A673 (cell line): ENCODE data around the gene WDR43. TPM values are rescaled to one million over a fixed set of nuclear protein-coding genes. Genes with fewer than 3 reads are reported as not detected.
"Not testable (repeated sequence)": the region's sequence is repeated elsewhere in the genome, so short reads cannot be mapped to it uniquely, and the experiment has no call there.

Experiments used
- BruUV-seq: library from RNA; stranded (reverse); fragments of 400-500 nt; replicated peaks from 2 replicates; lab custom pipeline; 2021; lab: Mats Ljungman, UMichigan
- CTCF ChIA-PET: fragments of 300-600 bp; sonication (Branson Sonifier 250); formaldehyde crosslinking; loops from one replicate; lab custom pipeline; 2022; ENCODE audit warnings: antibody characterized with exemption; lab: Charles Lee
- POLR2A ChIA-PET: fragments of 300-600 bp; sonication (Branson Sonifier 250); formaldehyde crosslinking; loops from one replicate; lab custom pipeline; 2022; ENCODE audit warnings: antibody characterized with exemption; ENCODE audit not compliant: low non-redundant PET; lab: Charles Lee
- DNase-seq: peaks from one replicate; pipeline ENCODE4 v3.0.0-alpha.2; 2015; ENCODE audit warnings: low spot score
- H3K27ac ChIP-seq: fragments of 200-600 bp; sonication (generic); 2 replicates; pipeline ENCODE4 v1.5.1; 2016; ENCODE audit warnings: mixed run types, low read depth, mild to moderate bottlenecking, mixed read lengths, antibody characterized with exemption, low read length; ENCODE audit not compliant: poor library complexity, severe bottlenecking
- H3K27me3 ChIP-seq: fragments of 200-600 bp; sonication (generic); replicated peaks from 2 replicates; pipeline ENCODE4 v1.6.1; 2017; ENCODE audit warnings: mixed run types, low read depth, mild to moderate bottlenecking, mixed read lengths, antibody characterized with exemption, low read length; ENCODE audit not compliant: insufficient read depth, poor library complexity
- H3K36me3 ChIP-seq: fragments of 200-600 bp; sonication (generic); 2 replicates; pipeline ENCODE4 v1.6.1; 2016; ENCODE audit warnings: mixed run types, mild to moderate bottlenecking, mixed read lengths, antibody characterized with exemption, low read length; ENCODE audit not compliant: insufficient read depth, poor library complexity, severe bottlenecking
- H3K4me1 ChIP-seq: fragments of 200-600 bp; sonication (generic); 2 replicates; pipeline ENCODE4 v1.6.1; 2017; ENCODE audit warnings: mixed run types, mild to moderate bottlenecking, mixed read lengths, antibody characterized with exemption, low read length; ENCODE audit not compliant: insufficient read depth, poor library complexity, severe bottlenecking
- H3K4me3 ChIP-seq: fragments of 200-600 bp; sonication (generic); 2 replicates; pipeline ENCODE4 v1.5.1; 2016; ENCODE audit warnings: low read depth, mixed run types, mild to moderate bottlenecking, mixed read lengths, low read length; ENCODE audit not compliant: poor library complexity, severe bottlenecking
- H3K9me3 ChIP-seq: fragments of 200-600 bp; sonication (generic); 2 replicates; pipeline ENCODE4 v1.6.1; 2016; ENCODE audit warnings: mixed run types, low read depth, mild to moderate bottlenecking, mixed read lengths, antibody characterized with exemption, low read length; ENCODE audit not compliant: poor library complexity, severe bottlenecking
- EZH2 ChIP-seq: fragments of 200-600 bp; sonication (generic); IDR thresholded peaks from 2 replicates; pipeline ENCODE4 v1.6.1; 2017; ENCODE audit warnings: borderline replicate concordance, low read depth, mild to moderate bottlenecking, mixed read lengths, antibody characterized with exemption, low read length; ENCODE audit not compliant: poor library complexity, severe bottlenecking
- intact Hi-C: fragments of 100-400 bp; cut with micrococcal nuclease; formaldehyde crosslinking; loops from one replicate; pipeline ENCODE4 v1.10.0; 2022; ENCODE audit not compliant: unreplicated experiment
- total RNA-seq: library from RNA; stranded (reverse); gene quantifications from 2 replicates; pipeline ENCODE4 v1.2.3, GENCODE V29; 2021
- TF ChIP-seq, protein P1 (sequence below): fragments of 300-800, 200-600 bp; sonication (generic); conservative IDR thresholded peaks from 2 replicates; pipeline ENCODE4 v1.5.1; 2017; ENCODE audit warnings: low read depth, mild to moderate bottlenecking, antibody characterized with exemption, low read length, moderate library complexity, mixed read lengths

The WDR43 gene
- total RNA-seq, 1 experiment from 2014 or later: 145 TPM

DNA sequence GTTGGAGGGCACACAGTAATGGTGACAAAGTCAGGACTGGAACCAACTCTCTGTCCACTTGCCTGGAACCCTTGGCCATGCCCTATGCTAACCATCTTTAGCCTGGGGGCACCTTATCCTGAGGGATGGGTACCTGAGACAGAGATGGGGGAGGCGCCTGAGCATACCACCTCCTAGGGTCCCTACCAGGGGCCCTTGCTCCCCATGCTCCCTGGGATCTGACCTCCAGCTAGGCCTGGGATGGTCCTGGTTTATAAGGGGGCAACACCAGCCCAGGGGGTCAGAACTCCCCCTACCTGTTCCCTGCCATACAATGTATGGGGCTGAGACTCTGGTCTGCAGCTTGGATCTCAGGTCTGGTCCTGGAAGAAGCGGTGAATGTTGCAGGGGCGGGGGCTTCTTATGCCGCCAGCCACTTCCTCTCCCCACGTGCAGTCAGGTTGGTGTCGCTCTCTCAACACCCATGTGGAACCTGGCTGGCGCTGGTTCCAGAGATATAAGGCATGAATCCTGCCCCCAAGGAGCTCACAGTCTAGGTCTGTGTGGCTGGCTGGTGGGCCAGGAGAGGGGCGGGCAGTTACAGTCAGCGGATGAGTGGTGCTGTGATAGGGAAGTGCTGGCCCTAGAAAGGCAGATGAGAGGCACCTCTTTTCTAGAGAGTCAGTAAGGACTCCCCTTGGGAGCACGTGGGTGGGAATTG, 82.9 kb downstream of the WDR43 start:
- BruUV-seq: no TSS peak
- intact Hi-C loops: no loop called here

DNA sequence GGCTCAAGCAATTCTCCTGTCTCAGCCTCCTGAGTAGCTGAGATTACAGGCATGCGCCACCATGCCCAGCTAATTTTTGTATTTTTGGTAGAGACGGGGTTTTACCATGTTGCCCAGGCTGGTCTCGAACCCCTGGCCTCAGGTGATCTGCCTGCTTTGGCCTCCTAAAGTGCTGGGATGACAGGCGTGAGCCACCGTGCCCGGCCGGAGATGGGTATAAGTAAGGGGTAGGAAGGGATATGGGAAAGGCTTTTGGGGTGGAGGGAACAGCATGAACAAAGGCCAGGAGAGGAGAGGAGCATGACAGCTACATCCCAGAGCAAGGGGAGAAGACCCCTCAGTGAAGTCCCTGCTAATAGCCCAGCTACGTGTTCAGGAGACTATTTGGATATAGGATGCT, 83.5 kb downstream of the WDR43 start:
- H3K27ac ChIP-seq, POLR2A ChIA-PET, intact Hi-C loops, H3K9me3 ChIP-seq, DNase-seq, H3K27me3 ChIP-seq, H3K4me1 ChIP-seq, H3K36me3 ChIP-seq, BruUV-seq, H3K4me3 ChIP-seq, CTCF ChIA-PET: not testable (repeated sequence)

More for the DNA sequence above, 82.9 kb downstream of the WDR43 start:
- POLR2A ChIA-PET: no interaction called here
- no peak for TF ChIP-seq EZH2
- TF ChIP-seq, protein P1, sequence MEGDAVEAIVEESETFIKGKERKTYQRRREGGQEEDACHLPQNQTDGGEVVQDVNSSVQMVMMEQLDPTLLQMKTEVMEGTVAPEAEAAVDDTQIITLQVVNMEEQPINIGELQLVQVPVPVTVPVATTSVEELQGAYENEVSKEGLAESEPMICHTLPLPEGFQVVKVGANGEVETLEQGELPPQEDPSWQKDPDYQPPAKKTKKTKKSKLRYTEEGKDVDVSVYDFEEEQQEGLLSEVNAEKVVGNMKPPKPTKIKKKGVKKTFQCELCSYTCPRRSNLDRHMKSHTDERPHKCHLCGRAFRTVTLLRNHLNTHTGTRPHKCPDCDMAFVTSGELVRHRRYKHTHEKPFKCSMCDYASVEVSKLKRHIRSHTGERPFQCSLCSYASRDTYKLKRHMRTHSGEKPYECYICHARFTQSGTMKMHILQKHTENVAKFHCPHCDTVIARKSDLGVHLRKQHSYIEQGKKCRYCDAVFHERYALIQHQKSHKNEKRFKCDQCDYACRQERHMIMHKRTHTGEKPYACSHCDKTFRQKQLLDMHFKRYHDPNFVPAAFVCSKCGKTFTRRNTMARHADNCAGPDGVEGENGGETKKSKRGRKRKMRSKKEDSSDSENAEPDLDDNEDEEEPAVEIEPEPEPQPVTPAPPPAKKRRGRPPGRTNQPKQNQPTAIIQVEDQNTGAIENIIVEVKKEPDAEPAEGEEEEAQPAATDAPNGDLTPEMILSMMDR: no peak
- Histone ChIP-seq H3K27ac (no peak overlapping the region), H3K9me3 (no peaks in the 10 kb centered on the region), H3K36me3 (no peaks in the 10 kb centered on the region), H3K4me1 (no peaks in the 10 kb centered on the region), H3K27me3 (no peaks in the 10 kb centered on the region), H3K4me3 (no peak overlapping the region)
- no peak for DNase-seq
- CTCF ChIA-PET: no interaction called here

DNA sequence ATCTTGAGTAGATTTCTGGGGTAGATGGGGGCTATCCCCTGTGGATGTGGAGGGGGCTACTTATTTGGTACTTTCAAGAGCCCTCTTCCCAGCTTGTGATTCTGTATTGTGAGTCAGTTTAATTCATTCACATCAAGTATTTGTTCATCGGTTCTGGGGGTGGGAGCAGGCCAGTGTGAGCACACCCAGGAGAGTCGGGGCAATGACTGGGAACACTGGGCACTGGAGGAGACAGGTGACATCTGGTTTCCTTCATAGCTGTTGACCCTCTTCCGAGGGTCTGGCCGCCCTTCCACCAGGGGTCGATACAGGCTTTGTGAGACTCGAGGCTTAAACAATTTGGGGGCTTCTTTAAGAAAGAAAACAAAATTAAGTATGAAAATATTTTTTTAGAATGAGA, 84.1 kb downstream of the WDR43 start:
- intact Hi-C loops: no loop called here
- no peaks in the 10 kb centered on the region for H3K36me3 ChIP-seq
- ChIA-PET CTCF (no interaction called here), POLR2A (no interaction called here)
- no TSS peak for BruUV-seq
- no peaks in the 10 kb centered on the region for H3K9me3 ChIP-seq
- TF ChIP-seq EZH2: no peak
- TF ChIP-seq, protein P1: no peak
- no peaks in the 10 kb centered on the region for H3K27me3 ChIP-seq
- H3K4me3 ChIP-seq: no peak overlapping the region
- no peak overlapping the region for H3K27ac ChIP-seq
- no peaks in the 10 kb centered on the region for H3K4me1 ChIP-seq
- DNase-seq: no peak

DNA sequence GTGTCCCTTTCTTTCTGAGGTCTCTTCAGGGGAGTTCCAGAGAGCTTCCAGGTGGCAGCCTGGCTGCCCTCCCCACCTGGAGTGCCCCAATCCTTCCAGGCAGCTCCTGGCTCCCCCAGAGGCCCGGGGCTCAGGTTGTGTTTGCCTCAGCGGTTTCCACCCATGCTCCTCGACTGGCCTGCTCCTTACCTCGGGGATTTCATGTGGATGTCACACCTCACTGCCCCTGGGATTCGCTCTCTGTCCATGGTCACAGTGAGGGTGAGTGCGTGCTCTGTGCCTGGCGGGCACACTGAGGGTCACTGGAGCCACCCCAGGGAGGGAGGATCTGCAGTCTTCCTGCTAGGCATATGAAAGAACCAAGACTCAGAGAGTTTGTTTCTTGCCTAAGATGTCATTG, 84.6 kb downstream of the WDR43 start:
- intact Hi-C loops: no loop called here
- TF ChIP-seq, protein P1: no peak
- no peak for TF ChIP-seq EZH2
- DNase-seq: no peak
- Histone ChIP-seq H3K36me3 (no peaks in the 10 kb centered on the region), H3K4me3 (no peak overlapping the region), H3K27ac (no peak overlapping the region), H3K4me1 (no peaks in the 10 kb centered on the region), H3K27me3 (no peaks in the 10 kb centered on the region), H3K9me3 (no peaks in the 10 kb centered on the region)
- ChIA-PET POLR2A (no interaction called here), CTCF (no interaction called here)
- BruUV-seq: no TSS peak
